ENCODE results near the gene MPHOSPH6. TPM values are rescaled to one million over a fixed set of nuclear protein-coding genes. Genes with fewer than 3 reads are reported as not detected.
"Not testable (repeated sequence)": the region's sequence is repeated elsewhere in the genome, so short reads cannot be mapped to it uniquely, and the experiment has no call there.

Gene MPHOSPH6
- polyA plus RNA-seq, 1 donor, result 30.5 TPM

DNA sequence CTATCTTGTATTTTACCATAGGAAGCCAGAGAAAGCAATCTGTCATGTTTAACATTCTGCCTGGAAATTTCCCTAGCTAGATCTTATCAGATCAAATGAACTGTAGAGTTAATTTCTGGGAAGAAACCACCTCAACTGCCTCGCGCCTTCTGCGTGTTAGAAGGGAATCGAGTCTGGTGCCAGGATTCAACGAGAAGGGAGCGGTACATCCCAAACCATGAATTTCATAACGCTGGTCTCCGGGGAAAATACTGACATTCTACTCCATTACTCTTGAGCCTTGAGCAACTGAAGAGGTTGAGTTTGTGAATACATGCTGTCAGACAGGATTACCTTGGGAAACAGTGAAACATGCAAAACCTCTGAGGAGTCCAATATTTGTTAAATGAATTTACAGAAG is 35.2 kb downstream of the MPHOSPH6 start:
- Histone ChIP-seq H3K4me1 (ENCODE audit: control insufficient read depth, insufficient read depth, low read length) (no peaks in the 10 kb centered on the region), H3K27ac (ENCODE audit: low read length) (no peak overlapping the region), H3K36me3 (ENCODE audit: control insufficient read depth, insufficient read depth, low read length) (no peaks in the 10 kb centered on the region), H3K4me3 (ENCODE audit: low read length) (no peak overlapping the region), H3K27me3 (ENCODE audit: control insufficient read depth, insufficient read depth, low read length) (no peaks in the 10 kb centered on the region), H3K9me3 (ENCODE audit: control insufficient read depth, low read depth, low read length) (no peaks in the 10 kb centered on the region)
- DNase-seq, result no peak
- WGBS (ENCODE audit: insufficient coverage, low lambda C conversion rate), result 92% methylated on average over 2 of the region's 8 CpGs

DNA sequence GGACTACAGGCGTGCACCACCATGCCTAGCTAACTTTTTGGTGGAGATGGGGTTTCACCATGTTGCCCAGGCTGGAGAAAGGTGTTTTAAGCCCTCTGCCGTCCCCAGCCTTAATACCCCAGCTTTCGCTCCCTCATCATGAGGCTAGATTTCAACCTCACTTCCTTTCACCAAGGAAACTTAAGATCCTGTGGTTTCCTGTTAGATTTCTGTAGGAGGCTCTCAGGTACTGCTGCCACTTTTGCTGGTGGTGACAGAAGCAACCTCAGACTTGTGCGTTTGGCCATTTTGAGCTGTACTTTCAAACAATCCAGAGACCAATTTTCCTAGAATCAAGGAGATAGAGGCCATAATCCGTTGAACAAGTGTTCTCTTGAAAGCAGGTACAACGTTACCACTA is 36.2 kb downstream of the MPHOSPH6 start:
- 100% methylated on average over 2 of the region's 6 CpGs for WGBS (ENCODE audit: insufficient coverage, low lambda C conversion rate)
- Histone ChIP-seq H3K9me3 (ENCODE audit: control insufficient read depth, low read depth, low read length) (no peaks in the 10 kb centered on the region), H3K4me3 (ENCODE audit: low read length) (no peak overlapping the region), H3K27ac (ENCODE audit: low read length) (no peak overlapping the region), H3K27me3 (ENCODE audit: control insufficient read depth, insufficient read depth, low read length) (no peaks in the 10 kb centered on the region), H3K4me1 (ENCODE audit: control insufficient read depth, insufficient read depth, low read length) (no peaks in the 10 kb centered on the region), H3K36me3 (ENCODE audit: control insufficient read depth, insufficient read depth, low read length) (no peaks in the 10 kb centered on the region)
- no peak for DNase-seq

DNA sequence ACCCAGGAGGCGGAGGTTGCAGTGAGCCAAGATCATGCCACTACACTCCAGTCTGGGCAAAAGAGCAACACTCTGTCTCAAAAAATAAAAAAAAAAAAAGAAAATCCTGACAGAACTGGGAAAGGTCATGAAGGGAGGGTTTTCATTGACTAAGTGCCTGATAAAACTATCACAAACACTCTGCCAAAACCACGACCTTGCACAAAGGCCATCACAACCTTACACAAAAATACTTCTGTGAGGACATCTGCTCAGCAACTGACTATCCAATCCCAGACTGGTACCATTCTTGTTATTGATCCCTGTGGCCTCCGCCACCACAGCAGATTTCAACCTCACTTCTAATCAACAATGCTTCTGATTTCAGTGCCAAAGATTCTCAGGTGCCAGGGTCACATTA is 40.1 kb downstream of the MPHOSPH6 start:
- WGBS (ENCODE audit: insufficient coverage, low lambda C conversion rate), result no CpG with 5 or more reads among the region's 3 CpGs
- Histone ChIP-seq H3K4me3 (ENCODE audit: low read length) (no peak overlapping the region), H3K9me3 (ENCODE audit: control insufficient read depth, low read depth, low read length) (no peaks in the 10 kb centered on the region), H3K27ac (ENCODE audit: low read length) (no peak overlapping the region), H3K4me1 (ENCODE audit: control insufficient read depth, insufficient read depth, low read length) (no peaks in the 10 kb centered on the region), H3K36me3 (ENCODE audit: control insufficient read depth, insufficient read depth, low read length) (no peaks in the 10 kb centered on the region), H3K27me3 (ENCODE audit: control insufficient read depth, insufficient read depth, low read length) (no peaks in the 10 kb centered on the region)
- no peak for DNase-seq

GRCh38 chr16:82124651-82125050 is 45.4 kb downstream of the MPHOSPH6 start:
- no peak for DNase-seq
- no peaks in the 10 kb centered on the region for H3K27me3 ChIP-seq (ENCODE audit: control insufficient read depth, insufficient read depth, low read length)
- H3K4me3 ChIP-seq (ENCODE audit: low read length), result no peak overlapping the region
- H3K4me1 ChIP-seq (ENCODE audit: control insufficient read depth, insufficient read depth, low read length), result no peaks in the 10 kb centered on the region
- no peak overlapping the region for H3K27ac ChIP-seq (ENCODE audit: low read length)
- no CpG with 5 or more reads among the region's 3 CpGs for WGBS (ENCODE audit: insufficient coverage, low lambda C conversion rate)
- no peaks in the 10 kb centered on the region for H3K36me3 ChIP-seq (ENCODE audit: control insufficient read depth, insufficient read depth, low read length)
- H3K9me3 ChIP-seq (ENCODE audit: control insufficient read depth, low read depth, low read length), result no peaks in the 10 kb centered on the region

GRCh38 chr16:82119405-82119804 is 50.6 kb downstream of the MPHOSPH6 start:
- Histone ChIP-seq H3K4me1 (ENCODE audit: control insufficient read depth, insufficient read depth, low read length) (no peaks in the 10 kb centered on the region), H3K4me3 (ENCODE audit: low read length) (no peak overlapping the region), H3K27ac (ENCODE audit: low read length) (no peak overlapping the region), H3K36me3 (ENCODE audit: control insufficient read depth, insufficient read depth, low read length) (no peaks in the 10 kb centered on the region), H3K27me3 (ENCODE audit: control insufficient read depth, insufficient read depth, low read length) (no peaks in the 10 kb centered on the region), H3K9me3 (ENCODE audit: control insufficient read depth, low read depth, low read length) (no peaks in the 10 kb centered on the region)
- no CpG with 5 or more reads among the region's 4 CpGs for whole genome bisulfite sequencing (ENCODE audit: insufficient coverage, low lambda C conversion rate)
- no peak for DNase-seq

DNA sequence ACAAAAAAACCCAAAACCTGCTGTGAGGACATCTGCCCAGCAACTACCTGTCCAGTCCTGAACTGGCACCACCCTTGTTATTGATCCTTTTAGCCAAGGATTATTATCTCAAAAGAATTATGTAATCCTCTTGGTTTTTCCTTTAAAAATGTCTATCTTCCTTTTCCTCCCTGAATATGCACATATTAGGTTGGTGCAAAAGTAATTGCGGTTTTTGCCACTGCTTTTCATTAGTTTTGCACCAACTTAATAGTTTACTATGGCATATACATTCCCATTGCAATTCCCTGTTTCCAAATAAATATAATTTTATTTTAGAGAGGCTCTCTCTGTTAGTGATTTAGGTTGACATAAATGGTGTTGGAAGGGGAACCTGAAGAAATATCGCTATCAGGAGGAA is 51.3 kb downstream of the MPHOSPH6 start:
- WGBS (ENCODE audit: insufficient coverage, low lambda C conversion rate), result no CpG with 5 or more reads among the region's 2 CpGs
- Histone ChIP-seq H3K9me3 (ENCODE audit: control insufficient read depth, low read depth, low read length) (no peaks in the 10 kb centered on the region), H3K4me3 (ENCODE audit: low read length) (no peak overlapping the region), H3K36me3 (ENCODE audit: control insufficient read depth, insufficient read depth, low read length) (no peaks in the 10 kb centered on the region), H3K27ac (ENCODE audit: low read length) (no peak overlapping the region), H3K4me1 (ENCODE audit: control insufficient read depth, insufficient read depth, low read length) (no peaks in the 10 kb centered on the region), H3K27me3 (ENCODE audit: control insufficient read depth, insufficient read depth, low read length) (no peaks in the 10 kb centered on the region)
- DNase-seq, result no peak

DNA sequence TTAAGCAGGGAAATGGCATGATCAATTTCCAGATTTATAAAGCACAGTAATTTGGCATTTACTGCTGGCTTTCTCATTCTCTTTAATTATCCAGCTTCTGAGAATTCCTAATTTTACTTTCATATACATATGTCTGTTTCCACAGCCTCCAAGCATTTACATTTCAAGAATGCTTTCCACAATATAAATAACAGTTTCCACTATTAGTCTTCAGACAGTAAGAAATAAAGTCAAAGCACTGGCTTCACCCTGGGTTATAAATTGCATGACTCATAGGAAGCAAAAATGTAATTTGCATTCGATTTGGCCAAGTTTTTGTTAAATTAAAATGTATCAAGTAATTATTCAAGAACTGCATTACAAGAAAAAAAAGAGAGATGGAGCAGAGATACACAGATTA is 53.5 kb downstream of the MPHOSPH6 start:
- DNase-seq, result no peak
- Histone ChIP-seq H3K9me3 (ENCODE audit: control insufficient read depth, low read depth, low read length) (no peaks in the 10 kb centered on the region), H3K27ac (ENCODE audit: low read length) (no peak overlapping the region), H3K27me3 (ENCODE audit: control insufficient read depth, insufficient read depth, low read length) (no peaks in the 10 kb centered on the region), H3K36me3 (ENCODE audit: control insufficient read depth, insufficient read depth, low read length) (no peaks in the 10 kb centered on the region), H3K4me1 (ENCODE audit: control insufficient read depth, insufficient read depth, low read length) (no peaks in the 10 kb centered on the region), H3K4me3 (ENCODE audit: low read length) (no peak overlapping the region)
- WGBS (ENCODE audit: insufficient coverage, low lambda C conversion rate), result 71% methylated on average over 1 of the region's 1 CpG

GRCh38 chr16:82113741-82114140 is 56.3 kb downstream of the MPHOSPH6 start:
- H3K9me3 ChIP-seq (ENCODE audit: control insufficient read depth, low read depth, low read length), result no peaks in the 10 kb centered on the region
- DNase-seq, result no peak
- no peak overlapping the region for H3K27ac ChIP-seq (ENCODE audit: low read length)
- H3K27me3 ChIP-seq (ENCODE audit: control insufficient read depth, insufficient read depth, low read length), result no peaks in the 10 kb centered on the region
- no peak overlapping the region for H3K4me3 ChIP-seq (ENCODE audit: low read length)
- 100% methylated on average over 1 of the region's 3 CpGs for WGBS (ENCODE audit: insufficient coverage, low lambda C conversion rate)
- no peaks in the 10 kb centered on the region for H3K36me3 ChIP-seq (ENCODE audit: control insufficient read depth, insufficient read depth, low read length)
- H3K4me1 ChIP-seq (ENCODE audit: control insufficient read depth, insufficient read depth, low read length), result no peaks in the 10 kb centered on the region

GRCh38 chr16:82111944-82112343 is 58.1 kb downstream of the MPHOSPH6 start:
- DNase-seq, result peak in 1 of 2 donors; percentile 52
- Histone ChIP-seq H3K4me1 (ENCODE audit: control insufficient read depth, insufficient read depth, low read length) (no peaks in the 10 kb centered on the region), H3K27ac (ENCODE audit: low read length) (no peak overlapping the region), H3K4me3 (ENCODE audit: low read length) (no peak overlapping the region), H3K27me3 (ENCODE audit: control insufficient read depth, insufficient read depth, low read length) (no peaks in the 10 kb centered on the region), H3K36me3 (ENCODE audit: control insufficient read depth, insufficient read depth, low read length) (no peaks in the 10 kb centered on the region), H3K9me3 (ENCODE audit: control insufficient read depth, low read depth, low read length) (no peaks in the 10 kb centered on the region)
- WGBS (ENCODE audit: insufficient coverage, low lambda C conversion rate), result no CpG with 5 or more reads among the region's 2 CpGs

DNA sequence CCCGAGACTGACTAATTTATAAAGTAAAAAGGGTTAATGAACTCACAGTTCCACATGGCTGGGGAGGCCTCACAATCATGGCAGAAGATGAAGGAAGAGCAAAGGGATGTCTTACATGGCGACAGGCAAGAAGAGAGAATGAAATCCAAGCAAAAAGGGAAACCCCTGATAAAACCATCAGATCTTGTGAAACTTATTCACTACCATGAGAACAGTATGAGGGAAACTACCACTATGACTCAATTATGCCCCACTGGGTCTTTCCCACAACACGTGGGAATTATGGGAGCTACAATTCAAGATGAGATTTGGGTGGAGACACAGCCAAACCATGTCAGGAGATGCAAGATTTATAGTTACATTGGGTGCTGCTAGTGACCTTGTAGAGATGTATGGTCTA is 60.8 kb downstream of the MPHOSPH6 start:
- H3K4me3 ChIP-seq (ENCODE audit: low read length); H3K36me3 ChIP-seq (ENCODE audit: control insufficient read depth, insufficient read depth, low read length); DNase-seq; H3K9me3 ChIP-seq (ENCODE audit: control insufficient read depth, low read depth, low read length); H3K4me1 ChIP-seq (ENCODE audit: control insufficient read depth, insufficient read depth, low read length); H3K27ac ChIP-seq (ENCODE audit: low read length); H3K27me3 ChIP-seq (ENCODE audit: control insufficient read depth, insufficient read depth, low read length): not testable (repeated sequence)
- 100% methylated on average over 1 of the region's 3 CpGs for WGBS (ENCODE audit: insufficient coverage, low lambda C conversion rate)

GRCh38 chr16:82108774-82109173 is 61.2 kb downstream of the MPHOSPH6 start:
- WGBS (ENCODE audit: insufficient coverage, low lambda C conversion rate), result no CpG with 5 or more reads among the region's 6 CpGs
- no peaks in the 10 kb centered on the region for H3K27me3 ChIP-seq (ENCODE audit: control insufficient read depth, insufficient read depth, low read length)
- no peak overlapping the region for H3K27ac ChIP-seq (ENCODE audit: low read length)
- DNase-seq, result no peak
- no peaks in the 10 kb centered on the region for H3K9me3 ChIP-seq (ENCODE audit: control insufficient read depth, low read depth, low read length)
- H3K4me1 ChIP-seq (ENCODE audit: control insufficient read depth, insufficient read depth, low read length), result no peaks in the 10 kb centered on the region
- H3K4me3 ChIP-seq (ENCODE audit: low read length), result no peak overlapping the region
- no peaks in the 10 kb centered on the region for H3K36me3 ChIP-seq (ENCODE audit: control insufficient read depth, insufficient read depth, low read length)
